HepG2 (cell line): ENCODE results near the gene CYTH1. TPM values are rescaled to one million over a fixed set of nuclear protein-coding genes. Genes with fewer than 3 reads are reported as not detected.
A peak's percentile ranks its signal among the peaks of the same experiment; 100 is the strongest.

Source experiments
- BCL6 ChIP-seq: IDR thresholded peaks from 2 replicates; pipeline ENCODE4 v1.6.1; 2016; ENCODE audit warnings: missing genetic modification reagents, missing compliant biosample characterization
- CBX2 ChIP-seq, 2 experiments: fragments of 200-600 bp in 1 of 2; sonication (generic); formaldehyde crosslinking in 1 of 2; IDR thresholded peaks; 2 replicates each; pipeline versions ENCODE4 v1.7.0 to v1.8.1; 2018 to 2022; ENCODE audit warnings: low read depth in 2 of 2, low read length in 1 of 2, mild to moderate bottlenecking in 1 of 2, missing genetic modification reagents in 1 of 2
- CREM ChIP-seq, 2 experiments: sonication (generic) in 1 of 2; formaldehyde crosslinking in 1 of 2; IDR thresholded peaks; 2 replicates each; pipeline versions ENCODE4 v1.4.0 to v1.6.1; 2016 to 2020; ENCODE audit warnings: antibody characterized with exemption in 1 of 2, mild to moderate bottlenecking in 1 of 2, missing genetic modification reagents in 1 of 2
- CTCF ChIP-seq: sonication (generic); formaldehyde crosslinking; IDR thresholded peaks from 2 replicates; pipeline ENCODE4 v1.5.0; 2020; ENCODE audit warnings: mild to moderate bottlenecking, missing genetic modification reagents, moderate library complexity
- HMGXB4 ChIP-seq, 2 experiments: sonication (generic) in 1 of 2; formaldehyde crosslinking in 1 of 2; IDR thresholded peaks; 2 replicates each; pipeline versions ENCODE4 v1.4.0 to v1.6.1; 2018 to 2020; ENCODE audit warnings: missing genetic modification reagents in 2 of 2, borderline replicate concordance in 1 of 2, low read depth in 1 of 2, mild to moderate bottlenecking in 1 of 2, missing biosample characterization in 1 of 2
- HNF1A ChIP-seq, 2 experiments: sonication (generic) in 1 of 2; formaldehyde crosslinking in 1 of 2; IDR thresholded peaks; 2 replicates each; pipeline versions ENCODE4 v1.4.0 to v1.6.1; 2016 to 2020; ENCODE audit warnings: borderline replicate concordance in 1 of 2, low read depth in 1 of 2, mild to moderate bottlenecking in 1 of 2, missing genetic modification reagents in 1 of 2
- KAT7 ChIP-seq: IDR thresholded peaks from 2 replicates; pipeline ENCODE4 v1.6.1; 2018; ENCODE audit warnings: borderline replicate concordance, missing compliant biosample characterization
- KDM5B ChIP-seq: sonication (generic); formaldehyde crosslinking; IDR thresholded peaks from 2 replicates; pipeline ENCODE4 v1.4.0; 2020; ENCODE audit warnings: missing genetic modification reagents, mild to moderate bottlenecking, borderline replicate concordance
- KMT2A ChIP-seq: sonication (generic); formaldehyde crosslinking; IDR thresholded peaks from 2 replicates; pipeline ENCODE4 v1.4.0; 2020; ENCODE audit warnings: missing genetic modification reagents
- NCOA5 ChIP-seq: sonication (generic); formaldehyde crosslinking; IDR thresholded peaks from 2 replicates; pipeline ENCODE4 v1.4.0; 2020; ENCODE audit warnings: missing genetic modification reagents
- RCOR2 ChIP-seq: IDR thresholded peaks from 2 replicates; pipeline ENCODE4 v1.6.1; 2016; ENCODE audit warnings: missing biosample characterization, missing genetic modification reagents
- TEAD3 ChIP-seq: optimal IDR thresholded peaks from 2 replicates; pipeline ENCODE3; 2016; ENCODE audit warnings: borderline replicate concordance
- TRIM24 ChIP-seq: sonication (generic); formaldehyde crosslinking; IDR thresholded peaks from 2 replicates; pipeline ENCODE4 v1.8.0; 2022; ENCODE audit warnings: mild to moderate bottlenecking, missing genetic modification reagents
- ZNF543 ChIP-seq: sonication (generic); formaldehyde crosslinking; IDR thresholded peaks from 2 replicates; pipeline ENCODE4 v1.4.0; 2020; ENCODE audit warnings: mild to moderate bottlenecking, missing genetic modification reagents
- ZNF574 ChIP-seq: sonication (generic); formaldehyde crosslinking; IDR thresholded peaks from 2 replicates; pipeline ENCODE4 v1.4.0; 2020; ENCODE audit warnings: missing genetic modification reagents
- ZNF768 ChIP-seq: sonication (generic); formaldehyde crosslinking; IDR thresholded peaks from 2 replicates; pipeline ENCODE4 v1.4.0; 2020; ENCODE audit warnings: missing genetic modification reagents
- ZSCAN31 ChIP-seq: sonication (generic); formaldehyde crosslinking; IDR thresholded peaks from 2 replicates; pipeline ENCODE4 v1.5.0; 2020; ENCODE audit warnings: low read depth, mild to moderate bottlenecking, missing genetic modification reagents
- polyA plus RNA-seq, 8 experiments: library from polyadenylated mRNA; depleted of rRNA in 3 of 8; stranded (reverse) in 7 of 8; unstranded in 1 of 8; fragments of >200 nt; fragmentation: Illumina TruSeq in 4 of 8; extraction: Trizol in 4 of 8; gene quantifications; 2 replicates each; pipeline versions ENCODE4 v1.2.1 to v1.2.3, GENCODE V29; 2011 to 2016; ENCODE audit warnings: low read depth in 4 of 8, missing spikeins in 1 of 8, mixed read lengths in 1 of 8; ENCODE audit not compliant: insufficient read depth in 1 of 8
- total RNA-seq, 5 experiments: library from RNA; depleted of rRNA; stranded (reverse); fragments of >200 nt; fragmentation: Illumina TruSeq; extraction: Trizol; gene quantifications; 2 replicates each; pipeline ENCODE4 v1.2.3, GENCODE V29; 2016; ENCODE audit warnings: low read depth in 1 of 5

CYTH1 gene
- total and polyA plus RNA-seq, 2 of the 13 experiments (the other 11 are each of a cell fraction or from before 2014, with no cell fraction given), result 20.1 to 48.9 TPM

GRCh38 chr17:78745407-78746088 lies 36.5 kb downstream of the CYTH1 start (continued):
- peak in 1 of 2 experiments; percentile 38; a peak in 1 of 4 replicates for TF ChIP-seq HMGXB4 (CRISPR knock-in tag; IDR thresholded peaks at IDR 0.05; ENCODE audit: borderline replicate concordance in 1 of 2, low read depth in 1 of 2)
- 0 out of 2 replicates have a peak, but pooled peaks have one; percentile 29 for TF ChIP-seq KDM5B
- no peak for TF ChIP-seq NCOA5 (CRISPR knock-in tag)
- peak; percentile 35; the same call in 1 of the 2 replicates for TF ChIP-seq KMT2A
- peak; percentile 62; the same call in 1 of the 2 replicates for TF ChIP-seq KAT7 (CRISPR knock-in tag)
- 0 out of 2 replicates have a peak, but pooled peaks have one; percentile 27 for TF ChIP-seq RCOR2
- no peak for TF ChIP-seq ZNF543 (CRISPR knock-in tag)
- no peak for TF ChIP-seq HNF1A (IDR thresholded peaks at IDR 0.05; ENCODE audit: low read depth)
- TF ChIP-seq HNF1A (CRISPR knock-in tag; IDR thresholded peaks at IDR 0.05; ENCODE audit: borderline replicate concordance), result no peak
- no peak for TF ChIP-seq ZNF768 (CRISPR knock-in tag)
- no peak for TF ChIP-seq BCL6
- TF ChIP-seq ZSCAN31 (CRISPR knock-in tag), result 0 out of 2 replicates have a peak, but pooled peaks have one; percentile 37
- TF ChIP-seq ZNF574 (CRISPR knock-in tag), result no peak
- TF ChIP-seq TRIM24 (CRISPR knock-in tag), result no peak
- peak; percentile 66 for TF ChIP-seq CTCF (CRISPR knock-in tag)
- TF ChIP-seq CBX2 (IDR thresholded peaks at IDR 0.05; ENCODE audit: low read depth, low read length), result no peak
- TF ChIP-seq CBX2 (CRISPR knock-in tag; IDR thresholded peaks at IDR 0.05; ENCODE audit: low read depth), result no peak
- peak; percentile 39 for TF ChIP-seq TEAD3
- TF ChIP-seq CREM (IDR thresholded peaks at IDR 0.05), result no peak
- no peak for TF ChIP-seq CREM (CRISPR knock-in tag; IDR thresholded peaks at IDR 0.05)
